Cerebellar cortex (tissue), 1 donor: Measurements from ENCODE around the gene ARID5A.

ENCODE experiments used
- DNase-seq: peaks from one replicate; pipeline ENCODE4 v3.0.0-alpha.2; 2015; ENCODE audit warnings: low spot score

The ARID5A gene

DNA sequence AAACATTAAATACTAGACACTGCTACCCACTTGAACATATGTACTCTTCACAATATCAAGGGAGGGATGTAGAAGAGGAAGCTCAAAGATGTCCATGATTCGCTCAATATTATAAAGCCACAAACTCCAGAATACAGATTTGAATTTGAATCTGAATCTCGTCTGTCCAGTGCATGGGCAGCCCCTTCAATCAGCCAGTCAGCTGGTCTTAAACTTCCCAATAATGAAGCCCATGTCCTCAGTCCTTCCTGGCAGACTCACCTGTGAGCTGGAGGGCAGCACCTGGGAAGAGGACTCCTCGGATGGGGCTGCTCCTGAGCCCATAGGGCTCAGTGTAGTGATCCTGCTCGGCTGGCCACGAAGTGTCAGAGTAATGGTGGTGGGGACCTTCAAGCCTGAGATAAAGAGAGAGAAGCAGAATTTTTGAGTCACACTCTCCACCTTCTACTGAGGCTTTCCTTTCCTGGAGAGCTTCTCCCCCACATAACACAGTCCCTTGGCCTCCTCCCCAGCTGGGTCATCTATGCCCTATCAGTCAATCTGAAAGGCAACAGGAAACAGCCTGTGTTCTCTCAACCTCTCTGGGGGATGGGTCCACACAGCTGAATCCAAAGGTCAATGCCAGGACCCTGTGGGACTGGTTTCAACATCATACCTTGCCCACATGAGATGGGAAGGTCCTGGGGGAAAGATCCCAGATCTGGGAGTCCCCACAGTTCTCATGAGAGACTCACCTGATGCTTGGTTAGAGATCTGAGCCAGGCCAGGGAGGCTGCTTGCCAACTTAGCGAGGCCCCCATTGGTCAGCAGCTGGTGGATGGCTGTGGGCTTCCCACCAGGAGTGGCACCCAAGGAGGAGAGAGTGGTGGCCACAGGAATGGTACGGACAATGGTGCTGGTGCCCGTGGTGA lies 65.1 kb downstream of the ARID5A start:
- DNase-seq = no peak
